ENCODE data around the gene KCNH4. TPM values are rescaled to one million over a fixed set of nuclear protein-coding genes. Genes with fewer than 3 reads are reported as not detected.

The KCNH4 gene
- total and polyA plus RNA-seq, 4 donors, result 0.01 TPM; not detected in 3

DNA sequence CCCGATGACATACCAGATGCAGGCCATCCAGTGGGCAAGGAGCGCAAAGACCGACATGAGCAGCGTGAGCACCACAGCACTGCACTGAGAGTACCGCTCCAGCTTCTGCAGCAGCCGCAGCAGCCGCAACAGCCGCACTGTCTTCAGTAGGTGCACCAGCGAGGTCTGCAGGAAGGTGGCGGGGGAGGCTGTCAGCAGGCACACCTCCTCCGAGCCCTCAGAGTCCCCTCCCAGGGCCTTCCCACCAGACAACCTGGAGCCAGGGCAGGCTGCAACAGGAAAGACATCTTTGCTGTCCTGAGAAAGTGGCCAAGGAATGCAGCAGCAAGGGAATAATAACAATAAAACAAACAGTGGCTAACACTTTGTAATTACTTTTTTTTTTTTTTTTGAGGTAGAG, 9.1 kb downstream of the KCNH4 start:
- no peak overlapping the region for H3K9ac ChIP-seq (ENCODE audit: low read depth in 1 of 2, low read length in 2 of 2)
- H3K4me1 ChIP-seq (ENCODE audit: control insufficient read depth in 4 of 4, insufficient read depth in 4 of 4, low read length in 3 of 4), result no peaks in the 10 kb centered on the region
- no peaks in the 10 kb centered on the region for H3K9me3 ChIP-seq (ENCODE audit: control insufficient read depth in 4 of 4, low read length in 3 of 4)
- no peak for TF ChIP-seq HNF4G (IDR thresholded peaks at IDR 0.05)
- TF ChIP-seq, protein P1, sequence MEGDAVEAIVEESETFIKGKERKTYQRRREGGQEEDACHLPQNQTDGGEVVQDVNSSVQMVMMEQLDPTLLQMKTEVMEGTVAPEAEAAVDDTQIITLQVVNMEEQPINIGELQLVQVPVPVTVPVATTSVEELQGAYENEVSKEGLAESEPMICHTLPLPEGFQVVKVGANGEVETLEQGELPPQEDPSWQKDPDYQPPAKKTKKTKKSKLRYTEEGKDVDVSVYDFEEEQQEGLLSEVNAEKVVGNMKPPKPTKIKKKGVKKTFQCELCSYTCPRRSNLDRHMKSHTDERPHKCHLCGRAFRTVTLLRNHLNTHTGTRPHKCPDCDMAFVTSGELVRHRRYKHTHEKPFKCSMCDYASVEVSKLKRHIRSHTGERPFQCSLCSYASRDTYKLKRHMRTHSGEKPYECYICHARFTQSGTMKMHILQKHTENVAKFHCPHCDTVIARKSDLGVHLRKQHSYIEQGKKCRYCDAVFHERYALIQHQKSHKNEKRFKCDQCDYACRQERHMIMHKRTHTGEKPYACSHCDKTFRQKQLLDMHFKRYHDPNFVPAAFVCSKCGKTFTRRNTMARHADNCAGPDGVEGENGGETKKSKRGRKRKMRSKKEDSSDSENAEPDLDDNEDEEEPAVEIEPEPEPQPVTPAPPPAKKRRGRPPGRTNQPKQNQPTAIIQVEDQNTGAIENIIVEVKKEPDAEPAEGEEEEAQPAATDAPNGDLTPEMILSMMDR (IDR thresholded peaks at IDR 0.05; ENCODE audit: low read depth, low read length, missing input control), result no peak
- no peak for TF ChIP-seq JUND (IDR thresholded peaks at IDR 0.05)
- TF ChIP-seq, protein P2, sequence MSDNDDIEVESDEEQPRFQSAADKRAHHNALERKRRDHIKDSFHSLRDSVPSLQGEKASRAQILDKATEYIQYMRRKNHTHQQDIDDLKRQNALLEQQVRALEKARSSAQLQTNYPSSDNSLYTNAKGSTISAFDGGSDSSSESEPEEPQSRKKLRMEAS (IDR thresholded peaks at IDR 0.05), result no peak
- no peak for TF ChIP-seq RXRA (IDR thresholded peaks at IDR 0.05)
- no peak for TF ChIP-seq YY1 (IDR thresholded peaks at IDR 0.05)
- TF ChIP-seq, protein P3, sequence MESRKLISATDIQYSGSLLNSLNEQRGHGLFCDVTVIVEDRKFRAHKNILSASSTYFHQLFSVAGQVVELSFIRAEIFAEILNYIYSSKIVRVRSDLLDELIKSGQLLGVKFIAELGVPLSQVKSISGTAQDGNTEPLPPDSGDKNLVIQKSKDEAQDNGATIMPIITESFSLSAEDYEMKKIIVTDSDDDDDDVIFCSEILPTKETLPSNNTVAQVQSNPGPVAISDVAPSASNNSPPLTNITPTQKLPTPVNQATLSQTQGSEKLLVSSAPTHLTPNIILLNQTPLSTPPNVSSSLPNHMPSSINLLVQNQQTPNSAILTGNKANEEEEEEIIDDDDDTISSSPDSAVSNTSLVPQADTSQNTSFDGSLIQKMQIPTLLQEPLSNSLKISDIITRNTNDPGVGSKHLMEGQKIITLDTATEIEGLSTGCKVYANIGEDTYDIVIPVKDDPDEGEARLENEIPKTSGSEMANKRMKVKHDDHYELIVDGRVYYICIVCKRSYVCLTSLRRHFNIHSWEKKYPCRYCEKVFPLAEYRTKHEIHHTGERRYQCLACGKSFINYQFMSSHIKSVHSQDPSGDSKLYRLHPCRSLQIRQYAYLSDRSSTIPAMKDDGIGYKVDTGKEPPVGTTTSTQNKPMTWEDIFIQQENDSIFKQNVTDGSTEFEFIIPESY (IDR thresholded peaks at IDR 0.05), result no peak
- no peak for TF ChIP-seq FOXA1 (IDR thresholded peaks at IDR 0.05)
- no peak for TF ChIP-seq RAD21 (IDR thresholded peaks at IDR 0.05)
- TF ChIP-seq, protein P4, sequence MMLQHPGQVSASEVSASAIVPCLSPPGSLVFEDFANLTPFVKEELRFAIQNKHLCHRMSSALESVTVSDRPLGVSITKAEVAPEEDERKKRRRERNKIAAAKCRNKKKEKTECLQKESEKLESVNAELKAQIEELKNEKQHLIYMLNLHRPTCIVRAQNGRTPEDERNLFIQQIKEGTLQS (IDR thresholded peaks at IDR 0.05), result no peak
- TF ChIP-seq SP1 (IDR thresholded peaks at IDR 0.05), result no peak
- TF ChIP-seq, protein P5, sequence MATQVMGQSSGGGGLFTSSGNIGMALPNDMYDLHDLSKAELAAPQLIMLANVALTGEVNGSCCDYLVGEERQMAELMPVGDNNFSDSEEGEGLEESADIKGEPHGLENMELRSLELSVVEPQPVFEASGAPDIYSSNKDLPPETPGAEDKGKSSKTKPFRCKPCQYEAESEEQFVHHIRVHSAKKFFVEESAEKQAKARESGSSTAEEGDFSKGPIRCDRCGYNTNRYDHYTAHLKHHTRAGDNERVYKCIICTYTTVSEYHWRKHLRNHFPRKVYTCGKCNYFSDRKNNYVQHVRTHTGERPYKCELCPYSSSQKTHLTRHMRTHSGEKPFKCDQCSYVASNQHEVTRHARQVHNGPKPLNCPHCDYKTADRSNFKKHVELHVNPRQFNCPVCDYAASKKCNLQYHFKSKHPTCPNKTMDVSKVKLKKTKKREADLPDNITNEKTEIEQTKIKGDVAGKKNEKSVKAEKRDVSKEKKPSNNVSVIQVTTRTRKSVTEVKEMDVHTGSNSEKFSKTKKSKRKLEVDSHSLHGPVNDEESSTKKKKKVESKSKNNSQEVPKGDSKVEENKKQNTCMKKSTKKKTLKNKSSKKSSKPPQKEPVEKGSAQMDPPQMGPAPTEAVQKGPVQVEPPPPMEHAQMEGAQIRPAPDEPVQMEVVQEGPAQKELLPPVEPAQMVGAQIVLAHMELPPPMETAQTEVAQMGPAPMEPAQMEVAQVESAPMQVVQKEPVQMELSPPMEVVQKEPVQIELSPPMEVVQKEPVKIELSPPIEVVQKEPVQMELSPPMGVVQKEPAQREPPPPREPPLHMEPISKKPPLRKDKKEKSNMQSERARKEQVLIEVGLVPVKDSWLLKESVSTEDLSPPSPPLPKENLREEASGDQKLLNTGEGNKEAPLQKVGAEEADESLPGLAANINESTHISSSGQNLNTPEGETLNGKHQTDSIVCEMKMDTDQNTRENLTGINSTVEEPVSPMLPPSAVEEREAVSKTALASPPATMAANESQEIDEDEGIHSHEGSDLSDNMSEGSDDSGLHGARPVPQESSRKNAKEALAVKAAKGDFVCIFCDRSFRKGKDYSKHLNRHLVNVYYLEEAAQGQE (IDR thresholded peaks at IDR 0.05), result no peak
- no peak for DNase-seq (ENCODE audit: low spot score)
- no peak overlapping the region for H3K4me3 ChIP-seq (ENCODE audit: low read depth in 1 of 3, low read length in 3 of 3)
- H3K27ac ChIP-seq (ENCODE audit: low read depth in 1 of 2, low read length in 2 of 2), result no peak overlapping the region
- 63% methylated on average over 11 of the region's 11 CpGs for WGBS
- H3K27me3 ChIP-seq (ENCODE audit: control insufficient read depth in 4 of 4, insufficient read depth in 4 of 4, low read length in 3 of 4), result no peaks in the 10 kb centered on the region
- no peaks in the 10 kb centered on the region for H3K36me3 ChIP-seq (ENCODE audit: control insufficient read depth in 4 of 4, insufficient read depth in 3 of 4, low read depth in 1 of 4, low read length in 3 of 4)

DNA sequence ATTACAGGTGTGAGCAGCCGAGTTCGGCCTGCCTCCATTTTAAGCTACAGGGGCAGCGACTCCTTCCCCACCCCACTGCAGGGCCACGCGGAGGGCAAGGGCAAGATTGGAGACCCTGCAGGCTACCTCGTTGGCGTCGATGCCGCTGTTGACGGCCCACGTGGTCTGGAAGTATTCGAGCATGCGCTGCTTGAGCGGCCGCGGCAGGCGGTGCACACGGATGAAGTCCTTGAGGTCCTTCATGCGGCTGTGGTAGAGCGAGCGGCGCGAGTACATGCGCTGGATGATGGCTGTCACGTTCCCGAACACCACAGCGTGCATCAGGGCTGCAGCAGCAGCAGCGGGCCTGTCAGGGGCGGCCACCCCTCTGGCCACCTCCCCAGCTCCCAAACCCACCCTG, 11.6 kb downstream of the KCNH4 start:
- no peak for TF ChIP-seq GABPA (IDR thresholded peaks at IDR 0.05 in 1 of 2, conservative IDR thresholded peaks at IDR 0.05 in 1 of 2)
- TF ChIP-seq, protein P3 (IDR thresholded peaks at IDR 0.05), result no peak
- TF ChIP-seq, protein P2 (IDR thresholded peaks at IDR 0.05), result no peak
- no peak for TF ChIP-seq RXRA (IDR thresholded peaks at IDR 0.05)
- no peak for TF ChIP-seq YY1 (IDR thresholded peaks at IDR 0.05)
- no peak for TF ChIP-seq HNF4A (conservative IDR thresholded peaks at IDR 0.05)
- TF ChIP-seq HNF4G (IDR thresholded peaks at IDR 0.05), result no peak
- TF ChIP-seq SP1 (IDR thresholded peaks at IDR 0.05), result no peak
- TF ChIP-seq, protein P1 (IDR thresholded peaks at IDR 0.05; ENCODE audit: low read depth, low read length, missing input control), result no peak
- TF ChIP-seq EGR1 (IDR thresholded peaks at IDR 0.05; ENCODE audit: low read depth in 2 of 2), result no peak
- no peak for TF ChIP-seq TAF1 (conservative IDR thresholded peaks at IDR 0.05)
- TF ChIP-seq NR2F2 (IDR thresholded peaks at IDR 0.05), result no peak
- no peak for TF ChIP-seq JUND (IDR thresholded peaks at IDR 0.05)
- no peak for TF ChIP-seq RAD21 (IDR thresholded peaks at IDR 0.05)
- no peaks in the 10 kb centered on the region for H3K36me3 ChIP-seq (ENCODE audit: control insufficient read depth in 4 of 4, insufficient read depth in 3 of 4, low read depth in 1 of 4, low read length in 3 of 4)
- no peak for DNase-seq (ENCODE audit: low spot score)
- H3K9me3 ChIP-seq (ENCODE audit: control insufficient read depth in 4 of 4, low read length in 3 of 4), result no peaks in the 10 kb centered on the region
- 96% methylated on average over 29 of the region's 29 CpGs for WGBS
- no peaks in the 10 kb centered on the region for H3K4me1 ChIP-seq (ENCODE audit: control insufficient read depth in 4 of 4, insufficient read depth in 4 of 4, low read length in 3 of 4)
- no peak overlapping the region for H3K9ac ChIP-seq (ENCODE audit: low read depth in 1 of 2, low read length in 2 of 2)
- H3K27ac ChIP-seq (ENCODE audit: low read depth in 1 of 2, low read length in 2 of 2), result no peak overlapping the region
- H3K4me3 ChIP-seq (ENCODE audit: low read depth in 1 of 3, low read length in 3 of 3), result no peak overlapping the region
- H3K27me3 ChIP-seq (ENCODE audit: control insufficient read depth in 4 of 4, insufficient read depth in 4 of 4, low read length in 3 of 4), result no peaks in the 10 kb centered on the region
